Erythroblast (primary cell): ENCODE data around the gene PGA5.
"Not testable (repeated sequence)": the region's sequence is repeated elsewhere in the genome, so short reads cannot be mapped to it uniquely, and the experiment has no call there.

Source experiments
- GATA1 ChIP-seq: IDR thresholded peaks from 2 replicates; pipeline ENCODE4 v1.6.1; 2011; ENCODE audit warnings: low read depth, mild to moderate bottlenecking, control low read depth, low read length, moderate library complexity
- POLR2A ChIP-seq: IDR thresholded peaks from 2 replicates; pipeline ENCODE4 v1.6.1; 2011; ENCODE audit warnings: mild to moderate bottlenecking, low read length

GRCh38 chr11:61229458-61229857 is 11.5 kb upstream of the PGA5 start:
- not testable (repeated sequence) for TF ChIP-seq POLR2A, GATA1
